HG03439 (cell line): ENCODE data around the gene TJP1.

Experiments
- ATAC-seq: cut with Tn5 transposase; IDR thresholded peaks from one replicate; pipeline ENCODE4 v1.9.1; 2021; ENCODE audit warnings: mild to moderate bottlenecking, moderate library complexity; ENCODE audit not compliant: unreplicated experiment

The TJP1 gene

GRCh38 chr15:29822100-29822683, at the start of gene TJP1:
Gene TJP1 (minus strand): TSS chr15:29822468. CDS start chr15:29822028, 440 bp downstream.
- no peak for ATAC-seq

GRCh38 chr15:29871401-29871800, 49.1 kb upstream of the TJP1 start:
- ATAC-seq: no peak

- ATAC-seq: no peak
Observed at GRCh38 chr15:29870495-29871151, 48.4 kb upstream of the TJP1 start.

GRCh38 chr15:29867241-29868000, 45.2 kb upstream of the TJP1 start:
- ATAC-seq: no peak

GRCh38 chr15:29866337-29866736, 44.1 kb upstream of the TJP1 start:
- no peak for ATAC-seq

- ATAC-seq: no peak
Observed at GRCh38 chr15:29864501-29864900, 42.2 kb upstream of the TJP1 start.

- no peak for ATAC-seq
Observed at GRCh38 chr15:29863438-29863837, 41.2 kb upstream of the TJP1 start.

GRCh38 chr15:29862271-29862670, 40.0 kb upstream of the TJP1 start:
- no peak for ATAC-seq

- no peak for ATAC-seq
Observed at GRCh38 chr15:29860872-29861271, 38.6 kb upstream of the TJP1 start.

GRCh38 chr15:29859973-29860715, 37.9 kb upstream of the TJP1 start:
- no peak for ATAC-seq

- no peak for ATAC-seq
Observed at GRCh38 chr15:29859293-29859692, 37.0 kb upstream of the TJP1 start.

GRCh38 chr15:29857221-29857789, 35.0 kb upstream of the TJP1 start:
- no peak for ATAC-seq

GRCh38 chr15:29854413-29854812, 32.1 kb upstream of the TJP1 start:
- no peak for ATAC-seq

GRCh38 chr15:29853211-29853987, 31.1 kb upstream of the TJP1 start:
- ATAC-seq: no peak

GRCh38 chr15:29852201-29852600, 29.9 kb upstream of the TJP1 start:
- no peak for ATAC-seq

GRCh38 chr15:29849716-29850115, 27.4 kb upstream of the TJP1 start:
- ATAC-seq: no peak

- no peak for ATAC-seq
Observed at GRCh38 chr15:29849218-29849617, 26.9 kb upstream of the TJP1 start.

- ATAC-seq: no peak
Observed at GRCh38 chr15:29844290-29844903, 22.1 kb upstream of the TJP1 start.

- ATAC-seq: no peak
Observed at GRCh38 chr15:29842290-29842689, 20.0 kb upstream of the TJP1 start.

GRCh38 chr15:29840926-29841325, 18.7 kb upstream of the TJP1 start:
- no peak for ATAC-seq
